KOPT-K1 (cell line): ENCODE measurements around the gene SDR9C7.
"Not testable (repeated sequence)": the region's sequence is repeated elsewhere in the genome, so short reads cannot be mapped to it uniquely, and the experiment has no call there.

Source experiments
- H3K27ac ChIP-seq: fragments of 200-600 bp; sonication (generic); 2 replicates; pipeline ENCODE4 v1.5.1; 2016; ENCODE audit warnings: antibody characterized with exemption, mild to moderate bottlenecking, low read depth, low read length; ENCODE audit not compliant: poor library complexity, severe bottlenecking
- H3K36me3 ChIP-seq: fragments of 200-600 bp; sonication (generic); 2 replicates; pipeline ENCODE4 v1.5.1; 2017; ENCODE audit warnings: antibody characterized with exemption, mild to moderate bottlenecking, low read length, moderate library complexity; ENCODE audit not compliant: insufficient read depth
- H3K9me3 ChIP-seq: fragments of 200-600 bp; sonication (generic); 2 replicates; pipeline ENCODE4 v1.5.1; 2017; ENCODE audit warnings: antibody characterized with exemption, low read length, mild to moderate bottlenecking; ENCODE audit not compliant: insufficient read depth, poor library complexity, severe bottlenecking

SDR9C7 gene

DNA sequence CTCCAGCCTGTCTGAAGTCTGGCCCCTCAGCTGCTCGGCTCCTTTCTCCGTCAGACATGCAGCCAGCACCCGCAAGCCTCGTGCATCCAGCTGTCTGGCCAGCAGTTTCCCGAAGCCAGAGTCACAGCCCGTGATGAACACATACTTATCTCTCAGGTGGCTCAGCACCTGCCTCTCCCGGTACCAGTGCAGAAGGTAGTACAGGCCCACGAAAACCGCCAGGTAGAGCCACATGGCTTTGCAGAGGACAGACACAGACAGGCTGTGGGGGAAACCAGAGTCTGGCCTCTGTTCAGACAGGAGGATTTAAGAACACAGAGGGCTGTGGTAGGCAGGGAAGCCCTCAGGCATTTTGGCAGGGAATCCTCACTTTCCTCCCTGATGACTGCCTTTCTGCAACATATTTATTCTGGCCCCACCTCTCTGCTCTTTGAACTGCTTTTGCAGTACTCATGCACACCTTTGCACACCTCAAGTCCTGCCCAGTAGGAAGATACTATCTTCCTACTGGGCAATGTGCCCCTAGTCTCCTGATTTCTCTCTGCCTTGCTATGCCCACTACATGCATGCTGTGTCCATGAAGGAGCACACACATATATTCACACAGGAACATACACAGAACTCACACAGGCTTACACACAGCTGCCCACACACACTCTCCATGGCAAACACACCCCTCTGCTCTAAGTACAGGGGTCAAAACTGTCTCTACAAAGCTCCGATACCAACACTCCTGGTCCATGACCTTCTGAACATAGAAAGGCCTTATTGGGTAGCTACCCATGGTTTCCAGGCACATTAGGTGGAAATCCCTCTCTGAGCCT, 23.2 kb upstream of the SDR9C7 start, which contains the start of gene RDH16:
Gene RDH16, minus strand, starts transcription at position 380 of the 824 bp plus-strand sequence. Its CDS starts 146 bp downstream, at position 234.
- Histone ChIP-seq H3K27ac (no peak within 1 kb of the TSS), H3K9me3 (no peaks in the 10 kb centered on the region), H3K36me3 (no peaks in the 10 kb centered on the region)

DNA sequence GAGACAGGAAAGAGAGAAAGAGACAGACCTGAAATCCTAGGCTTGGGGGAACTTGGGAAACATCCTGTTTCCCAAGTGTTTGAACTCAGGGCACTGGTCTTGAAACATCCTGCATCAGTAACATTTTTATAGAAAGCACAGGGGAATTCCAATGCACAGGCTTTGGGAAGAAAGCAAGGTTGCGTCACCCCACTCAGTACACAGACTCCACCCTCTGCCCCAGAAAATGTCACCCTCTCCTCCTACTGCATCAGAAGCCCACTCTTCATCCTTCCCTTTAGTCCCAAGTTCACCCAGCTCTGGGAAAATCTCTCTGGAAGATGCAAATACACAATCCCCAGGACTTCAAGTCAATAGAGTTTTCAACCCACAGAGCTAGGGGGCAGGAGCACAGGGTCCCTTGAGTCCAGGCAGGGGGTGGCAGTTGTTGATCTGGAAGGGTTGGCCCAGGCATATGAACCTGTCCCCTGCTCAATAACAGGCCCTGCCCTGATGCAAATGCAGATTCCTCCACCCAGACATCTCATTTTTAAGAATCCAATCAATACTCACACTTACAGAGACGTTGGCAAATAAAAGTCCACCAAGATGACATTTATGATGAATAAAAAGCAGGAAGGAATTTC, 21.5 kb upstream of the SDR9C7 start:
- Histone ChIP-seq H3K36me3 (no peaks in the 10 kb centered on the region), H3K9me3 (no peaks in the 10 kb centered on the region), H3K27ac (no peak overlapping the region)

DNA sequence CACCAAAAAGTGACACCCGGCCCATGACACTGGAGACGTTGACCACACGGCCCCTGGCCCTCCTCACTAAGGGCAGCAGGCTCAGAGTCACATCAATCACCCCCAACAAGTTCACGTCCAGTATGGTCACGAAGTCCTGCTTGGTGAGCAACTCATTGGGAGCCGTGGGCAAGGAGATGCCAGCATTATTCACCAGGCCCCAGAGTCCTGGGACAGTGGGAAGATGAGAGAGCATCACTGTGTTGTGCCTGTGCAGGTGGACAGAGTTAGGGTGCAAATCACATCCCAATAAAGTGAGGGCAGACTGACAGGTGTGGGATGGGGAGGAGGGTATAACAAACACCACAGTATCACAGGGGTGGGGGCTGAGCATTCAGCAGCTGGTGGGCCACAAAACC, 20.7 kb upstream of the SDR9C7 start:
- no peak overlapping the region for H3K27ac ChIP-seq
- no peaks in the 10 kb centered on the region for H3K36me3 ChIP-seq
- no peaks in the 10 kb centered on the region for H3K9me3 ChIP-seq

DNA sequence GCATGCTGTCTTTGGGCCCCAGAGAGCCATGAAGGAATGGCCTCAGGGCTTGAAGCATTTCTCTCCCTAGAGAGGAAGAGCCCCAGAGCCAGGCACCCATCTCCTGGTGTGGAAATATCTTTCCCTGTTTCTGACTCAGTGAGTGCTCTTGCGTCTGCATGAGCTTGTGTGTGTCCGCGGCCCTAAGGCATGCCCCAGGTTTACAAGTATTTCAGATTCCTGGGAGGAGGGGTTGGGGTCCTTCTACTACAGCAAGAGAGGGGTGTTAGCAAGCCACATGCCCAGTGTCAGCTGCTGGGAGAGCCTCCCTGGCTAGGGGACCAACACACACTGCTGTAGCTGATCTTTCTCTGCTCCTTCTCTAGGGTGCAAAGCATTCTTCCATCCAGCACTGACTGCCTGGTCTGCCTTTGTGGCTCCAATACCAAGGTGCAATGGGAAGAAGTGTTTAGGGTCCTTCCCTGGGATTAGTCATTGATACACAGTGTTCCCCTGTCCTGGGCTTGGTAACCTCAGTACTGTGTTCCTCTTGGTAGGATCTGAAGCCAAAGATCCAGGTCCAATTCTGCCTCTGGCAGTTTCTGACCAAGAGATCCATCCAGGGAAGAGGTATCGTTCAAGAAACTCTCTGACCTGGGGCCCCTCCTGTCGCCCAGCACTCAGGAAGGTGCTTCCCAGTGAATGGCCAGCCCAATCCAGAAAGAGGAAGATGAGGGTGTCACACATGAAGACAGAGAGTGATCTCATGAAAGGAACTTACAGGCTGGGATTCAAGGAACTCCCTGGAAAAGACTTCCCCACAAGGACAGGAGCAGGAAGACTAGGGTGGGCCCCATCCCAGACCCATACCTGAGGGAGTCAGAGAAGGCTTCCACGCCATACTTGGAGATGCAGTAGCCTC, 20.1 kb upstream of the SDR9C7 start:
- Histone ChIP-seq H3K9me3 (no peaks in the 10 kb centered on the region), H3K36me3 (no peaks in the 10 kb centered on the region), H3K27ac (no peak overlapping the region)

DNA sequence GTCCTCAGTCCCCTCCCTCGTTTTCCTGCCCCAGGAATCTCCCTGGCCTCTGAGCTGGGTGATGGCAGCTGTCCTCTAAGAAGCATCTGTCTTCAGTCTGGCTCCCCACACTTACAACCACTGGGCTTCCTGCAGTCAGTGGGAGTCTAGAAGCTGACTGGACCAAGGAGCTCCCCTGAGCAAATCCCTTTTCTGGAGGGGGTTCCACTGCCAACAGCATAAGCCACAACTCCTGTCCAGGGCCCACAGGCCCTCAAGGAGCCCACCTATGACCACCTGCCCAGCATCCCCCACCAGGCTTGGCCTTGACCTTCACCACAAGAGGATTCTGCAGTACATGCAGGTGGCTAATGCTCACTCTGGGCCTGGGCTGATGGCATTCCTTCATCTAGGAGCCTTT, 19.1 kb upstream of the SDR9C7 start:
- H3K9me3 ChIP-seq = no peaks in the 10 kb centered on the region
- H3K36me3 ChIP-seq = no peaks in the 10 kb centered on the region
- no peak overlapping the region for H3K27ac ChIP-seq

DNA sequence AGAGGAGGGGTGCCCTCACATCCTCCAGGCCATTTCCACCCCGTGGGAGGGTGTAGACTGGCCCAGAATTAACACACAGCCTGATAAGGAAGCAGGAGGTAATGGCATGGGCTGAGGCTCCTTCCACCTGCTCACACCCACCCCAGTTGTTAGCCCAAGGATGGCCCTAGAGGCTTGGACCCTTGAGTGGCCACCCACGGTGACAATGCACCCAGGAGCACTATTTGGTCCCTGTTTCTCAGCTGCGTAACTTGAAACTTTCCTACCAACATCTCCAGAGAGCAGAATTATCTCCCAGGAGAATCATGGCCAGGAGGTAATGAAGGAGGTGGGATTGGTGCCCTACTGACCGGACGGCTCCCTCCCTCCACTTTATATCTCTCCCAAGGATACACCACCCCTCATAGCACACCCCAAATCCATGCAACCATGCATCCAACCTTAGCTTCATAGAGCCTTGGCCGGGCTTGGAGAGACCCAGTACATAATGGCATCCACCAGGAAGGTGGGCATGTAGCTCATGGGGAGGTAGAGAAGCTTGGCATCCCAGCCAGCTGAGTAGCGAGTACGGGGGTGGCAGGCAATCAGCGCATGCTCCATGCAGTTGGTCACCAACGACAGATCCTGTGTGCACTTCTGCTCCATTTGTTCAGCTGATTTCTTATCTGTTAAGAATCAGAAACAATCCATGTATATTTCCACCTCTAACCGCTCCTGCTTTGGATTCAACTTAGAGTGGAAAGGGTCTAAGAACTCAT, 17.6 kb upstream of the SDR9C7 start:
- Histone ChIP-seq H3K36me3 (no peaks in the 10 kb centered on the region), H3K9me3 (no peaks in the 10 kb centered on the region), H3K27ac (no peak overlapping the region)

DNA sequence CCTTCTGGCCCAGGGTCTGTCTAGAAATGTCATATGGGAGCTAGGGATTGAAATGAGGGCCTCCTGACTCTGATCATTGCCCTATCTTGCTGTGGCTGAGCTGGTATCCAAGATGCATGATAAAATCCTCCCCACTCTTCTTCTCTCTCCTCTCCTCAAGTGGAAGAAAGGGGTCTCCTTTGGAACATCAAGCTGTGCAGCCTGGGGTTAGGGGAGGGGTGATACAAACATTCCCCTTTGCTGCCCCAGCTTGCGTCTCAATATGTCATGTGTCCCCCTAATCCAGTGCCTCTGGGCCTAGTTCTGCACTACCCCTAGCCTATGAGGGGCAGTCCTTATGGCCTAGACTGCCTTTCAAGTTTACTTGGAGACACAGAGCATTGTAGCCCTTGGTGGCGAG, 14.7 kb upstream of the SDR9C7 start:
- no peaks in the 10 kb centered on the region for H3K36me3 ChIP-seq
- no peaks in the 10 kb centered on the region for H3K9me3 ChIP-seq
- H3K27ac ChIP-seq = no peak overlapping the region

DNA sequence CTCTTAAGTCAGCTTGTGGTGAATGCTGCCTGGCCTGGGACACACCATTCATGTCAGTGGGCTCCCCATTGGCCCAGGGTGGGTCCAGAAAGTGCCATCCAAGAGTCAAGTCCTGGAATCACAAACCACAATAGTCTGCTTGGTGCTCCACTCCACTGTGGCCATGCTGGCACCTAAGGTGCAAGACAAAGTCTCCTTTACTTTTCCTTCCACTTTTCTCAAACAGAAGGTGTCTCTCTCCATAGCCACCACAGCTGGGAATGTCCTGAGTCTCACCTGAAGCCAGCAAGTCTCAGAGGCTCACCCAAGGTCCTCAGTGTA, 14.2 kb upstream of the SDR9C7 start:
- no peaks in the 10 kb centered on the region for H3K36me3 ChIP-seq
- H3K9me3 ChIP-seq = peaks cover 4% of the 10 kb centered on the region
- H3K27ac ChIP-seq = no peak overlapping the region

DNA sequence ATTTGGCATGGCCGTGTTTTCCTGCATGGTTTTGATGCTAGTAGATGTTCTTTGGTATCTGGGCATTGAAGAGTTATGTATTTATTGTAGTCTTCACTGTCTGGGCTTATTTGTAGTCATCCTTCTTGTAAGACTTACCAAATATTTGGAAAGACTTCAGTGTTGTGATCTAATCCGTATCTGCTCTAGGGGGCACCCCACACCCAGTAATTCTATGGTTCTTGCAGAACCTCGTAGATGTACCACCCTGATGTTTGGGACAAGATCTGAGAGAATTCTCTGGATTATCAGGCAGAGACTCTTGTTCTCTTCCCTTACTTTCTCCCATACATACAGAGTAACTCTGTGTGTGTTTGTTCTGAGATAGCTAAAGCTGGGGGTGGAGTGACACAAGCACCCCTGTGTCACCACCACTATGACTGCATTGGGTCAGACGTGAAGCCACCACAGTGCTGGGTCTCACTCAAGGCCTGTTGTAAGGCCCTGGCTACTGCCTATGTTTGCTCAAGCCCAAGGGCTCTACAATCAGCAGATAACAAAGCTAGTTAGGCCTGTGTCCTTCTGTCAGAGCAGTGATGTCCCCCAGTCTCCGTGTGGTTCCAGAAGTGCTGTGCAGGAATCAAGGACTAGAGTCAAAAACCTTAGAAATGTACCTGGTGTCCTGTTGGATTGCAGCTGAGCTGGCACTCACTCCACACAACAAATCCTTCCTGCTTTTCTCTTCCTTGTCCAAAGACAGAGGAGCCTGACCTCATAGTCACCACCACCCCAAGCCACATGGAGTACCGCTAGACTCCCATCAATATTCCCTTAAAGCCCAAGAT, 13.6 kb upstream of the SDR9C7 start:
- peaks cover 9% of the 10 kb centered on the region for H3K9me3 ChIP-seq
- no peak overlapping the region for H3K27ac ChIP-seq
- no peaks in the 10 kb centered on the region for H3K36me3 ChIP-seq

DNA sequence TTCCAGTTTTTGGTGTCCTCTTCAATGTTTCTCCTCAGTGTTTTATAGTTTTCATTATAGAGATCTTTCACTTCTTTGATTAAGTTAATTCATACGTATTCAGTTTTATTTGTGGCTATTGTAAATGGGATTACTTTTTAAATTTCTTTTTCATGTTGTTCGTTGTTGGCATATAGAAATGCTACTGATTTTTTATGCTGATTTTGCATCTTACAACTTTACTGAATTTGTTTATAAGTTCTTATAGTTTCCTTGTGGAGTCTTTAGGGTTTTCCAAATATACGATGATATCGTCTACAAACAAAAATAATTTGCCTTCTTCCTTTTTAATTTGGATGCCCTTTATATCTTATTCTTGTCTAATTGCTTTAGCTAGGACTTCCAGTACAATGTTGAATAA, 9.7 kb upstream of the SDR9C7 start:
- Histone ChIP-seq H3K9me3 (peaks cover 14% of the 10 kb centered on the region), H3K27ac (no peak overlapping the region), H3K36me3 (no peaks in the 10 kb centered on the region)

DNA sequence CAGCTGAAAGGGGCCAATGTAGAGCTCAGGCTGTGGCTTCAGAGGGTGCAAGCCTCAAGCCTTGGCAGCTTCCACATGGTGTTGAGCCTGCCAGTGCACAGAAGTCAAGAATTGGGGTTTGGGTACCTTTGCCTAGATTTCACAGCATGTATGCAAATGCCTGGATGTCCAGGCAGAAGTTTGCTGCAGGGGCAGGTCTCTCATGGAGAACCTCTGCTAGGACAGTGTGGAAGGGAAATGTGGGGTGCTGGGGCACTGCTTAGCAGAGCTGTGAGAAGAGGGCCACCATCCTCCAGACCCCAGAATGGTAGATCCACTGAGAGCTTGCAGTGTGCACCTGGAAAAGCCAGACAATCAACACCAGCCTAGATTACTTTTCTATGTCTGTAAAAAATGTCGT, 9.2 kb upstream of the SDR9C7 start:
- not testable (repeated sequence) for H3K27ac ChIP-seq, H3K36me3 ChIP-seq
- peaks cover 14% of the 10 kb centered on the region for H3K9me3 ChIP-seq

DNA sequence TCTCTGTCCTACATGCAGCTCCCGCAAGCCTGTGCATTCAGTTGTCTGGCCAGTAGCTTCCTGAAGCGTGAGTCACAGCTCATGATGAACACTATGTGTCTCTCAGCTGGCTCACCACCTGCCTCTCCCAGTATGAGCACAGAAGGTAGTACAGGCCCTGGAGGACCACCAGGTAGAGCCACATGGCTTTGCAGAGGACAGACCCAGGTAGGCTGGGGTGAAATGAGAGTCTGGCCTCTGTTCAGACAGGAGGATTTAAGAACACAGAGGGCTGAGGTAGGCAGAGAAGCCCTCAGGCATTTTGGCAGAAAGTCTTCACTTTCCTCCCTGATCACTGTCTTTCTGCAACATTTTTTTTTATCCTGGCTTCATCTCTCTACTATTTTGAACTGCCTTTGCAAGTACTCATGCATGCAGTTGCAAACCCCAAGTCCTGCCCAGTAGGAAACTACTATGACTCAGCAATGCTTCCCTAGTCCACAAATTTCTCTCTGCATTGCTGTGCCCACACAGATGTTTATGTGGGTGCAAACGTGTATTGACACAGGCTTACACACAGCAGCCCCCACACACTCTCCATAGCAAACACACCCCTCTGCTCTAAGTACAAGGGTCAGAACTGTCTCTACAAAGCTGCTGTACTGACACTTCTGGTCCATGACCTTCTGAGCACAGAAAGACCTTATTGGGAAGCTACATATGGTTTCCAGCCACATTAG, 7.2 kb upstream of the SDR9C7 start:
- no peak overlapping the region for H3K27ac ChIP-seq

DNA sequence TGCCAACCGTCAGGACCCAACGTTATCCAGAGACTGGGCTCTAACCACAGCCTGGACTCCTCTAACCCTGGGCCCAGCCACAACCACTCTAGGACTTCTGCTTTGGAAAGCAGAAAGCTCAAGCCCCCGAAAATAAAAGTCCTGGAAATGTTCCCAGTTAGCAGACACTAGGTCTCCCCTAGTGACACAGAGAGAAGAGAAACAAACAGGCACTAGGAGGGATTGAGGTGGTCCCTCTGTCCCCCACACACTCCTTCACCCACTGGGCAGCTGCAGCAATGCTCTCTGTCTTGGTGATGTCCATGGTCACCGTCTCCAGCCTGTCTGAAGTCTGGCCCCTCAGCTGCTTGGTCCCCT, 6.7 kb upstream of the SDR9C7 start:
- not testable (repeated sequence) for H3K36me3 ChIP-seq, H3K27ac ChIP-seq
- H3K9me3 ChIP-seq = peaks cover 14% of the 10 kb centered on the region

More for the DNA sequence above, 7.2 kb upstream of the SDR9C7 start:
- Histone ChIP-seq H3K36me3 (no peaks in the 10 kb centered on the region), H3K9me3 (peaks cover 14% of the 10 kb centered on the region)

DNA sequence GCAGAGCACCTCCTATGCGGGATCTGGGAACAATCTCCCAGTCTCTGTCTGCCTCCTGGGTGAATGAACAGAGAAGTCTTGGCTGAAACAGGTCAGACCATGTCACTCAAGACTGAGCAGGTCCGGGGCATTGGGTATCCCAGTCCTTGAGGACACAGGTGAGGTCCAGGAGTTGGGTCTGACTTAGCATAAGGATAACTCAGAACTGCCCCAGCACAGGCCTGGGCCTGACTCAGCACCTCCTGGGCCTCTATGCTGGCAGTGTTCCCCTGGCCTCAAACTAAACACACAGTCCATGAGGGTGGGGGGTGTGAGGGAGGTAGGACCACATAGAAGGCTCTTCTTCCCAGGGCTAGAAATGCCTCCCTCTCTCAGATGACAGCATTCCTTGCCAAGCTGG, 1.5 kb upstream of the SDR9C7 start:
- Histone ChIP-seq H3K27ac (no peak overlapping the region), H3K36me3 (no peaks in the 10 kb centered on the region), H3K9me3 (no peaks in the 10 kb centered on the region)
